Measurements from ENCODE around the gene EP400. TPM values are rescaled to one million over a fixed set of nuclear protein-coding genes. Genes with fewer than 3 reads are reported as not detected.

Gene EP400
- total RNA-seq, 1 donor from 2014 or later: 41.4 TPM

DNA sequence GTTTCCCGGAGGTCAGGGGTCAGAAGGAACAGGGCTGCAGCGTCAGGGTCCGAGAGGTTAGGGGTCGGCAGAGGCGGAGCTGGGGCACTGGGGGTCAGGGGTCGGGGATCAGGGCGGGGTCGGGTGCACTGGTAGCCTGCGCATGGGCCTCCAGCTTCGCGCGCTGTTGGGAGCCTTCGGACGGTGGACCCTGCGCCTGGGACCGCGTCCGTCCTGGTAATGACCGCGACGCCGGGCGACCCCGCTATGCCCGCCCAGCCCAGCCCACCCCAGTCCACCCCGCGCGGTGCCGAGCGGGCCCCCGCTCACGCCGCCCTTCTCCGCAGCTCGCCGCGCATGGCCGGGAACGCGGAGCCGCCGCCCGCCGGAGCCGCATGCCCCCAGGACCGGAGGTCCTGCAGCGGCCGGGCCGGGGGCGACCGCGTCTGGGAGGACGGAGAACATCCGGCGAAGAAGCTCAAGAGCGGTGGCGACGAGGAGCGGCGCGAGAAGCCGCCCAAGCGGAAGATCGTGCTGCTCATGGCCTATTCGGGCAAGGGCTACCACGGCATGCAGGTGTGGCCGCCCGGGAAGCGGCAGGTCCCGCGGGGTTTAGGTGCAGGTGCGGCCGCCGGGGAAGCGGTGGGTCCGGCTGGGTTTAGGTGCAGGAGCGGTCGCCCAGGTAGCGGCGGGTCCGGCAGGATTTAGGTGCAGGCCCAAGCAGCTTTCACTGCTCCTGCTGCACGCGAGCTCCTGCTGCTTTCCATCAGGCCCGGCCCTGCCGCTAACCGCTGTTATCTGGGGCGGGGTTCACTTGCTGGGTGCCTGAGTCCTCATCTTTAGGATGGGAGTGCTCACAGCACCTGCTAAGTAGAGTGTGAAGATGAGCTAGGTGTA, 19.9 kb upstream of the EP400 start:
- Histone ChIP-seq H3K4me3 (peak overlapping the region; percentile 88), H3K9me3 (no peaks in the 10 kb centered on the region), H3K4me1 (peaks cover 9% of the 10 kb centered on the region), H3K27ac (peak overlapping the region; percentile 32), H3K36me3 (peaks cover 29% of the 10 kb centered on the region), H3K27me3 (no peaks in the 10 kb centered on the region)
- intact Hi-C loops (cut with DNase I): no loop called here
- DNase-seq: no peak
- peak; percentile 4 for ATAC-seq
- TF ChIP-seq, protein P1, sequence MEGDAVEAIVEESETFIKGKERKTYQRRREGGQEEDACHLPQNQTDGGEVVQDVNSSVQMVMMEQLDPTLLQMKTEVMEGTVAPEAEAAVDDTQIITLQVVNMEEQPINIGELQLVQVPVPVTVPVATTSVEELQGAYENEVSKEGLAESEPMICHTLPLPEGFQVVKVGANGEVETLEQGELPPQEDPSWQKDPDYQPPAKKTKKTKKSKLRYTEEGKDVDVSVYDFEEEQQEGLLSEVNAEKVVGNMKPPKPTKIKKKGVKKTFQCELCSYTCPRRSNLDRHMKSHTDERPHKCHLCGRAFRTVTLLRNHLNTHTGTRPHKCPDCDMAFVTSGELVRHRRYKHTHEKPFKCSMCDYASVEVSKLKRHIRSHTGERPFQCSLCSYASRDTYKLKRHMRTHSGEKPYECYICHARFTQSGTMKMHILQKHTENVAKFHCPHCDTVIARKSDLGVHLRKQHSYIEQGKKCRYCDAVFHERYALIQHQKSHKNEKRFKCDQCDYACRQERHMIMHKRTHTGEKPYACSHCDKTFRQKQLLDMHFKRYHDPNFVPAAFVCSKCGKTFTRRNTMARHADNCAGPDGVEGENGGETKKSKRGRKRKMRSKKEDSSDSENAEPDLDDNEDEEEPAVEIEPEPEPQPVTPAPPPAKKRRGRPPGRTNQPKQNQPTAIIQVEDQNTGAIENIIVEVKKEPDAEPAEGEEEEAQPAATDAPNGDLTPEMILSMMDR (IDR thresholded peaks at IDR 0.05): no peak

DNA sequence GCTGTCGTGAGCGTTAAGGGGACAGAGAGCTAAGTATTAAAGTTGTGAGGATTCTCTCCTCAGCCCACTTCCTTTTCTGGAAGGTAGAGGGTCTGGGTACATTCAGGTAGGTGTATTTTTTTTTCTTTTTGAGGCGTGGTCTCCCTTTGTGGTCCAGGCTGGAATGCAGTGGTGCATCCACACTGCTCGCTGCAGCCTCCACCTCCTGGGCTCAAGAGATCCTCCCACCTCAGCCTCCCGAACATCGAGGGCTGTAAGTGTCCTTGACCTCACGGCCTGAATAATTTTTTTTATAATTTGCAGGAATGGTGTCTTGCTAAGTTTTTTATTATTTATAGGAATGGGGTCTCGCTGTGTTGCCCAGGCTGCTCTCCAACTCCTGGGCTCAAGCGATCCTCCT, 19.2 kb upstream of the EP400 start:
- Histone ChIP-seq H3K36me3 (peaks cover 35% of the 10 kb centered on the region), H3K4me1 (peaks cover 9% of the 10 kb centered on the region), H3K27me3 (no peaks in the 10 kb centered on the region), H3K4me3 (peak overlapping the region; percentile 88), H3K27ac (no peak overlapping the region), H3K9me3 (no peaks in the 10 kb centered on the region)
- TF ChIP-seq, protein P1 (IDR thresholded peaks at IDR 0.05): no peak
- ATAC-seq (no peak), DNase-seq (no peak)
- intact Hi-C loops (cut with DNase I): no loop called here

DNA sequence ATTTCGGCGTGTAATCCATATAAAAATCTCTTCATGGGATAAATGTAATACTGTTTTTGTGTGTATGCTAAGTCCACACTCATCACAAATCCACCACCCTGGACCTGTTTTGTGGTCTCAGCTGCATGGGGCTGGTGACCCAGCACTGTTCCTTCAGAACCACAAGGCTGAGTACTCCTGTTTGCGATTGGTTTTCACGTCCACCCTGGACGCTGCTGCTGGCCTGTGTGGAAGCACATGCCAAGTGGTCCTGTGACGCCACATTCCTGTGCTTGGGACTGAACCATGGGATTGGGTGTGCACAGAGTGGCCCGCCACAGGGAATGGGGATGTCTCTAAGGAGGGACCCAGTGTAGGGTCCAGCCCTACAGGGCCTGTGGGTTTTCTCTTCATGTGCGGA, 16.4 kb upstream of the EP400 start:
- ATAC-seq (no peak), DNase-seq (no peak)
- H3K27me3 ChIP-seq: no peaks in the 10 kb centered on the region
- H3K27ac ChIP-seq: no peak overlapping the region
- H3K9me3 ChIP-seq: no peaks in the 10 kb centered on the region
- peaks cover 35% of the 10 kb centered on the region for H3K36me3 ChIP-seq
- TF ChIP-seq, protein P1 (IDR thresholded peaks at IDR 0.05): no peak
- no peak overlapping the region for H3K4me3 ChIP-seq
- peaks cover 9% of the 10 kb centered on the region for H3K4me1 ChIP-seq
- intact Hi-C loops (cut with DNase I): no loop called here

DNA sequence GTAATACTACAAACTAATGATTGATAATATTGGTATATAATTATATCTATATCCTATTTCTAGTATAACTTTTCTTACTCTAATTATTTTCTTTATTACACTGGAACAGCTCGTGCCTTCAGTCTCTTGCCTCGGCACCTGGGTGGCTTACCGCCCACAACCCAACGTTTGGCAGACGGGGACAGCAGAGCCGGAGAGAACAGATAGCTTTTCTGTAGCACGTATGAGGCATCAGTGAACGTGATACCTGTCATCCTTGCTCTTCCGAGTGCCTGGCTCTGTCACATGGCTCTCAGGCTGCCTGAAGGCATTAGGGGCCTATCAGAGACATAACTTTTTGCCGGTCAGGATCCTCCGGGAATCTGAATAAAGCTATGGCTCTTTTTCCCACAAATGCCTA, 15.2 kb upstream of the EP400 start:
- TF ChIP-seq, protein P1 (IDR thresholded peaks at IDR 0.05): no peak
- intact Hi-C loops (cut with DNase I): no loop called here
- H3K4me3 ChIP-seq: no peak overlapping the region
- peaks cover 35% of the 10 kb centered on the region for H3K36me3 ChIP-seq
- H3K27me3 ChIP-seq: no peaks in the 10 kb centered on the region
- no peak overlapping the region for H3K27ac ChIP-seq
- no peaks in the 10 kb centered on the region for H3K9me3 ChIP-seq
- peaks cover 9% of the 10 kb centered on the region for H3K4me1 ChIP-seq
- DNase-seq (no peak), ATAC-seq (no peak)

DNA sequence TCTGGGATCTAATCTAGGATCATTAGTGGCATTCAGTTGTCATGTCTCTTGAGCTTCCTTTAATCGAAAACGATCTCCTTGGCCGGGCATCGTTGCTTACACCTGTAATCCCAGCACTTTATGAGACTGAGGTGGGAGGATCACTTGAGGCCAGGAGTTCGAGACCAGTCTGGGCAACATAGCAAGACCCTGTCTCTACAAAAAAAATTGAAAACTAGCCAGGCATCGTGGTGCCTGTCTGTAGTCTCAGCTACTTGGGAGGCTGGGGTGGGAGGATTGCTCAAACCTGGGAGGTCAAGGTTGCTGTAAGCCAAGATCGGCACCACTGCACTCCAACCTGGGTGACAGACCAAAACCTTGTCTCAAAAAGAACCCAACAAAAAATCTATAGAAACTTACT, 11.7 kb upstream of the EP400 start:
- Histone ChIP-seq H3K27ac (no peak overlapping the region), H3K4me1 (no peaks in the 10 kb centered on the region), H3K27me3 (no peaks in the 10 kb centered on the region), H3K36me3 (peaks cover 41% of the 10 kb centered on the region), H3K4me3 (no peak overlapping the region), H3K9me3 (no peaks in the 10 kb centered on the region)
- intact Hi-C loops (cut with DNase I): no loop called here
- DNase-seq (no peak), ATAC-seq (no peak)
- TF ChIP-seq, protein P1 (IDR thresholded peaks at IDR 0.05): no peak

Measured in upper lobe of right lung (tissue), 1 donor.